ENCODE results near the gene PFKL.

DNA sequence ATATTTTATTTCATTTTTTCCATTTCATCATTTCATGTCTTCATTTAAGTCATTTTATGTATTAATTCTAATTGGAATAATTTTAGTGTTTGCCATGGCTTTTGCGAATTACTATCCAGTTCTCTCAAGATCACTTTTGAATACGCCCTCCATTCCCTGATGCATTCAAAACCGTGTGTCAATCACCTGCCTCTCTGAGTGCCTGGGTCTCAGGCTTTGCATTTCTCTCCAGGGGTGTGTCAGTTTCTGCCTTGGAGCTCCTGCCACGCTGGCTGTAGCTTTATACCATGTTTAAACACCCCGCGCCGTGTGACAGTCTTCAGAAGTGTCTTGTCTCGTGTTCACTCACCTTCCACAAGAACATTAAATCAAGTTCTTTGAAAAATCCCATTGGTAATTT is 30.8 kb upstream of the PFKL start:
- TF ChIP-seq EZH2 (IDR thresholded peaks at IDR 0.05), result no peak
- no peak for TF ChIP-seq POLR2A (IDR thresholded peaks at IDR 0.05; ENCODE audit: borderline replicate concordance, extremely low read depth, insufficient read depth, insufficient read length)
- no peak for TF ChIP-seq FOSL1 (IDR thresholded peaks at IDR 0.05; ENCODE audit: low read depth)
- no peak for TF ChIP-seq POLR2AphosphoS5 (IDR thresholded peaks at IDR 0.05; ENCODE audit: low read depth, low read length)
- no peak for TF ChIP-seq EZH2phosphoT487 (IDR thresholded peaks at IDR 0.05; ENCODE audit: borderline replicate concordance)
- TF ChIP-seq CTCF (IDR thresholded peaks at IDR 0.05 in 2 of 3, conservative IDR thresholded peaks at IDR 0.05 in 1 of 3; ENCODE audit: borderline replicate concordance in 1 of 3, insufficient read depth in 1 of 3, low read depth in 2 of 3, low read length in 2 of 3), result no peak
- no peak for TF ChIP-seq CEBPB (IDR thresholded peaks at IDR 0.05; ENCODE audit: low read depth)
- TF ChIP-seq, protein P1, sequence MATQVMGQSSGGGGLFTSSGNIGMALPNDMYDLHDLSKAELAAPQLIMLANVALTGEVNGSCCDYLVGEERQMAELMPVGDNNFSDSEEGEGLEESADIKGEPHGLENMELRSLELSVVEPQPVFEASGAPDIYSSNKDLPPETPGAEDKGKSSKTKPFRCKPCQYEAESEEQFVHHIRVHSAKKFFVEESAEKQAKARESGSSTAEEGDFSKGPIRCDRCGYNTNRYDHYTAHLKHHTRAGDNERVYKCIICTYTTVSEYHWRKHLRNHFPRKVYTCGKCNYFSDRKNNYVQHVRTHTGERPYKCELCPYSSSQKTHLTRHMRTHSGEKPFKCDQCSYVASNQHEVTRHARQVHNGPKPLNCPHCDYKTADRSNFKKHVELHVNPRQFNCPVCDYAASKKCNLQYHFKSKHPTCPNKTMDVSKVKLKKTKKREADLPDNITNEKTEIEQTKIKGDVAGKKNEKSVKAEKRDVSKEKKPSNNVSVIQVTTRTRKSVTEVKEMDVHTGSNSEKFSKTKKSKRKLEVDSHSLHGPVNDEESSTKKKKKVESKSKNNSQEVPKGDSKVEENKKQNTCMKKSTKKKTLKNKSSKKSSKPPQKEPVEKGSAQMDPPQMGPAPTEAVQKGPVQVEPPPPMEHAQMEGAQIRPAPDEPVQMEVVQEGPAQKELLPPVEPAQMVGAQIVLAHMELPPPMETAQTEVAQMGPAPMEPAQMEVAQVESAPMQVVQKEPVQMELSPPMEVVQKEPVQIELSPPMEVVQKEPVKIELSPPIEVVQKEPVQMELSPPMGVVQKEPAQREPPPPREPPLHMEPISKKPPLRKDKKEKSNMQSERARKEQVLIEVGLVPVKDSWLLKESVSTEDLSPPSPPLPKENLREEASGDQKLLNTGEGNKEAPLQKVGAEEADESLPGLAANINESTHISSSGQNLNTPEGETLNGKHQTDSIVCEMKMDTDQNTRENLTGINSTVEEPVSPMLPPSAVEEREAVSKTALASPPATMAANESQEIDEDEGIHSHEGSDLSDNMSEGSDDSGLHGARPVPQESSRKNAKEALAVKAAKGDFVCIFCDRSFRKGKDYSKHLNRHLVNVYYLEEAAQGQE (IDR thresholded peaks at IDR 0.05; ENCODE audit: low read depth), result no peak
- no peak for TF ChIP-seq SRF (IDR thresholded peaks at IDR 0.05; ENCODE audit: low read depth)
- TF ChIP-seq ZFX (IDR thresholded peaks at IDR 0.05), result no peak
- no peak for TF ChIP-seq RAD21 (IDR thresholded peaks at IDR 0.05; ENCODE audit: low read depth)
- TF ChIP-seq, protein P2, sequence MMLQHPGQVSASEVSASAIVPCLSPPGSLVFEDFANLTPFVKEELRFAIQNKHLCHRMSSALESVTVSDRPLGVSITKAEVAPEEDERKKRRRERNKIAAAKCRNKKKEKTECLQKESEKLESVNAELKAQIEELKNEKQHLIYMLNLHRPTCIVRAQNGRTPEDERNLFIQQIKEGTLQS (IDR thresholded peaks at IDR 0.05), result no peak
- TF ChIP-seq YY1 (IDR thresholded peaks at IDR 0.05; ENCODE audit: extremely low read depth, insufficient replicate concordance, low read depth, low read length), result no peak
- TF ChIP-seq JUND (IDR thresholded peaks at IDR 0.05), result no peak

All from HCT116 (cell line).